WERI-Rb-1 (cell line): ENCODE results near the gene IQGAP3.

Experiments
- DNase-seq: peaks from one replicate; pipeline ENCODE4 v3.0.0-alpha.2; 2020
- H3K27ac ChIP-seq: fragments of 250-450 bp; sonication (Bioruptor Pico); 2 replicates; pipeline ENCODE4 v1.5.1; 2020; ENCODE audit warnings: mild to moderate bottlenecking, moderate library complexity
- H3K27me3 ChIP-seq: fragments of 250-450 bp; sonication (Bioruptor Pico); 2 replicates; pipeline ENCODE4 v1.5.1; 2021; ENCODE audit warnings: mild to moderate bottlenecking, low read depth, moderate library complexity; ENCODE audit not compliant: insufficient read depth, severe bottlenecking
- H3K36me3 ChIP-seq: fragments of 250-450 bp; sonication (Bioruptor Pico); 2 replicates; pipeline ENCODE4 v1.5.1; 2020; ENCODE audit warnings: mild to moderate bottlenecking, moderate library complexity
- H3K4me3 ChIP-seq: 2 replicates; pipeline ENCODE4 v1.5.1; 2011; ENCODE audit warnings: low read depth, mild to moderate bottlenecking, control low read depth, low read length
- H3K9me3 ChIP-seq: fragments of 250-450 bp; sonication (Bioruptor Pico); 2 replicates; pipeline ENCODE4 v1.5.1; 2021; ENCODE audit warnings: mild to moderate bottlenecking, moderate library complexity; ENCODE audit not compliant: severe bottlenecking
- CTCF ChIP-seq: IDR thresholded peaks from 2 replicates; pipeline ENCODE4 v1.5.1; 2011; ENCODE audit warnings: low read depth, mild to moderate bottlenecking, control low read depth, inconsistent platforms, low read length

Gene IQGAP3

GRCh38 chr1:156509424-156510034, 62.8 kb downstream of the IQGAP3 start:
- Histone ChIP-seq H3K9me3 (no peaks in the 10 kb centered on the region), H3K27ac (no peak overlapping the region), H3K36me3 (no peaks in the 10 kb centered on the region), H3K4me3 (no peak overlapping the region), H3K27me3 (no peaks in the 10 kb centered on the region)
- no peak for TF ChIP-seq CTCF
- no peak for DNase-seq

- Histone ChIP-seq H3K36me3 (no peaks in the 10 kb centered on the region), H3K9me3 (no peaks in the 10 kb centered on the region), H3K27me3 (no peaks in the 10 kb centered on the region), H3K4me3 (no peak overlapping the region), H3K27ac (no peak overlapping the region)
- TF ChIP-seq CTCF = no peak
- DNase-seq = no peak
Observed at GRCh38 chr1:156508955-156509234, 63.5 kb downstream of the IQGAP3 start.

DNA sequence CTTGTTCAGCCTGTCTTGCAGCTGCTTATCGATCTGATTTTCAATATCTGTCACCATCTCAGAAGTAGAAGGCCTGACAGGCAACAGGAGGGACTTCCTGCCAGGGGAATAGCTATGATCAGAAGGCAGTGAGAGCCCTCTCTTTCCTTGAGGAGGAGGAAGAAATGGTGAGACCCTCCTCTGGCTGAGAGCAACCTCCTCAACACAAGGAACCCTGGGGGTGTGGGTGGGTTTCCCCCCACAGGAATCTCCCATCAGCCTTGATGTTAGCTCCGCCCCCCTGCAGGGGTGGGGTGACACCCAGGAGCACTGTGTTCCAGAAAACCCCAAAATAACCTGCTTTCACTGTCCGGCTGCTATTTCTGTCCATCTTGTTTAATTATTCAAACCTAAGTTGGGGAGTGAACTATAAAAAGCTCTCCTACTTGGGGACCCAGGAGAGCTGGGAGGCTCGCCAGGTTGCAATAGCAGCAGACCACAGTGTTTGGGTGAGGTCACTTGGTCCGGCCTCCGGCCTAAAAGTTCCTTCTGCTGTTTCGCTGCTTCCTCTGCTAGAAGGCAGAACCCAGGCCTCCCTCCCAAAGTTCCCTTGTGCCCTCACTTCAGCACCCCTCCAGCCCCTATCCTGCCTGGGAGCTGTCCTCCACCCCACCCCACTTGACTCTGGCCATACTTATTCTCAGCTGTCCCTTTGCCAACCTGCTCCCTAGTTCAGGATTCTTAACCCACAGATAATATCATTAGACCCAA, 64.0 kb downstream of the IQGAP3 start:
- Histone ChIP-seq H3K4me3 (no peak overlapping the region), H3K9me3 (no peaks in the 10 kb centered on the region), H3K36me3 (no peaks in the 10 kb centered on the region), H3K27ac (no peak overlapping the region), H3K27me3 (no peaks in the 10 kb centered on the region)
- no peak for TF ChIP-seq CTCF
- DNase-seq = no peak

GRCh38 chr1:156506450-156506849, 65.9 kb downstream of the IQGAP3 start:
- DNase-seq = no peak
- Histone ChIP-seq H3K27me3 (no peaks in the 10 kb centered on the region), H3K9me3 (no peaks in the 10 kb centered on the region), H3K27ac (no peak overlapping the region), H3K36me3 (no peaks in the 10 kb centered on the region), H3K4me3 (no peak overlapping the region)
- no peak for TF ChIP-seq CTCF

DNA sequence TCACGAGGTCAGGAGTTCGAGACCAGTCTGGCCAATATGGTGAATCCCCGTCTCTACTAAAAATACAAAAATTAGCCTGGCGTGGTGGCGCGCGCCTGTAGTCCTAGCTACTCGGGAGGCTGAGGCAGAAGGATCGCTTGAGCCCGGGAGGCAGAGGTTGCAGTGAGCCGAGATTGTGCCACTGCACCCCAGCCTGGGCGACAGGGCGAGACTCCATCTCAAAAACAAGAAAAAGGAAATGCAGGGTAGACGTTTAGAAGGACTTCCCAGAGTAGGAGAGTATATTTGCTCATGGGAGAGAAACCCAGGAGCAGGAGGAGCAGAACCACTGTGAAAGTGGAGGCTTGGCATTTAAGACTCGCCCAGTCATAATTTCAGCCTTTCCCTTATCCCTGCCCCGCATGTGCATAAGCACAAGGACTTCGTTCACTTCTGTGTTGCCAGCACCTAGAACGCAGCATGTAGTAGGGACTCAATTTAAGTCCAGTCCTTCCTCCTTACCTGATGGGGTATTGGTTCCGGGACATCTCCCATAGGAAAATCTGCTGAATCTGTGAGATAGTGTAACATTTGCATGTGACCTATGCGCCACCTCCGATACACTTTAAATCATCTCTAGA, 66.6 kb downstream of the IQGAP3 start:
- no peak overlapping the region for H3K4me3 ChIP-seq
- peak overlapping the region; percentile 96 for H3K27ac ChIP-seq
- no peaks in the 10 kb centered on the region for H3K9me3 ChIP-seq
- no peaks in the 10 kb centered on the region for H3K36me3 ChIP-seq
- no peaks in the 10 kb centered on the region for H3K27me3 ChIP-seq
- no peak for DNase-seq
- TF ChIP-seq CTCF = no peak
